Measurements from ENCODE around the gene PPARGC1A. TPM values are rescaled to one million over a fixed set of nuclear protein-coding genes. Genes with fewer than 3 reads are reported as not detected.

The PPARGC1A gene
- total and polyA plus RNA-seq, 2 donors (not counting 3 experiments of a cell fraction or from before 2014, with no cell fraction given): not detected

DNA sequence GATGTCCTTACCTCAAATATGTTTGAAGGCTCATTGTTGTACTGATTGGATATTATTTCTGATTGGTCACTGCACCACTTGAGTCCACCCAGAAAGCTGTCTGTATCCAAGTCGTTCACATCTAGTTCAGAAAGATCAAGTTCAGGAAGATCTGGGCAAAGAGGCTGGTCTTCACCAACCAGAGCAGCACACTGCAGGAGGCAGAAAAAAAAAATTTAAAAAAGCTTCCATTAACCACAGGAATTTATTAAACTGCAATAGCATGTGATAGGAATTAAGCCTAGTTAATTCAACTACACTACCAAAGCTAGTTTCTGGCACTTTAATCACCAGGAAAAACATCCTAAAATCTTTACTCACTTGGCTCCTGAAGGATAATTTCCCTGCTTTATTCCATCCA lies 5.1 kb downstream of the PPARGC1A start:
- intact Hi-C loops (cut with micrococcal nuclease): no loop called here
- no peaks in the 10 kb centered on the region for H3K36me3 ChIP-seq (ENCODE audit: control insufficient read depth in 2 of 2, extremely low read depth in 1 of 2, insufficient read depth in 2 of 2, low read length in 2 of 2)
- CTCF ChIA-PET: no interaction called here
- no peak for FAIRE-seq
- no peak overlapping the region for H3K4me2 ChIP-seq (ENCODE audit: insufficient read depth, low read length)
- H2AFZ ChIP-seq (ENCODE audit: low read depth, low read length): no peak overlapping the region
- POLR2A ChIA-PET: no interaction called here
- no peaks in the 10 kb centered on the region for H4K20me1 ChIP-seq (replicated peaks; ENCODE audit: control insufficient read depth, extremely low read depth, insufficient read depth, low read length)
- dilution Hi-C loops (cut with MboI; ENCODE audit: extremely low pct_ligation_motif_present, low sequenced_read_pairs): no loop called here
- H3K27ac ChIP-seq (ENCODE audit: insufficient read depth, low read depth, low read length): no peak overlapping the region
- H3K27me3 ChIP-seq (ENCODE audit: control insufficient read depth in 2 of 2, insufficient read depth in 2 of 2, low read length in 2 of 2): no peaks in the 10 kb centered on the region
- H3K79me2 ChIP-seq (ENCODE audit: control insufficient read depth, insufficient read depth, low read length): no peaks in the 10 kb centered on the region
- H3K9ac ChIP-seq (replicated peaks; ENCODE audit: extremely low read depth, insufficient read depth, low read length): no peak overlapping the region
- H3K4me1 ChIP-seq (ENCODE audit: control insufficient read depth, extremely low read depth, insufficient read depth, low read length): no peaks in the 10 kb centered on the region
- DNase-seq (ENCODE audit: low read depth, low spot score): no peak
- no peaks in the 10 kb centered on the region for H3K9me3 ChIP-seq (replicated peaks; ENCODE audit: control insufficient read depth, insufficient read depth, low read length)
- H3K9me1 ChIP-seq (replicated peaks; ENCODE audit: control insufficient read depth, extremely low read depth, insufficient read depth, low read length): no peaks in the 10 kb centered on the region
- TF ChIP-seq JUN (IDR thresholded peaks at IDR 0.05; ENCODE audit: borderline replicate concordance, insufficient read depth, insufficient read length, low read depth) (no peak), MYC (IDR thresholded peaks at IDR 0.05; ENCODE audit: low read depth, low read length) (no peak), POLR2AphosphoS5 (IDR thresholded peaks at IDR 0.05; ENCODE audit: insufficient read depth, low read depth, low read length) (no peak), EZH2 (IDR thresholded peaks at IDR 0.05; ENCODE audit: borderline replicate concordance, low read depth, low read length, severe bottlenecking) (no peak), FOS (IDR thresholded peaks at IDR 0.05; ENCODE audit: borderline replicate concordance, insufficient read depth, low read length) (no peak), GATA2 (IDR thresholded peaks at IDR 0.05; ENCODE audit: insufficient read depth, insufficient read length, low read depth, low read length) (no peak), POLR2A (IDR thresholded peaks at IDR 0.05; ENCODE audit: low read depth, low read length) (no peak)
- TF ChIP-seq, protein P1, sequence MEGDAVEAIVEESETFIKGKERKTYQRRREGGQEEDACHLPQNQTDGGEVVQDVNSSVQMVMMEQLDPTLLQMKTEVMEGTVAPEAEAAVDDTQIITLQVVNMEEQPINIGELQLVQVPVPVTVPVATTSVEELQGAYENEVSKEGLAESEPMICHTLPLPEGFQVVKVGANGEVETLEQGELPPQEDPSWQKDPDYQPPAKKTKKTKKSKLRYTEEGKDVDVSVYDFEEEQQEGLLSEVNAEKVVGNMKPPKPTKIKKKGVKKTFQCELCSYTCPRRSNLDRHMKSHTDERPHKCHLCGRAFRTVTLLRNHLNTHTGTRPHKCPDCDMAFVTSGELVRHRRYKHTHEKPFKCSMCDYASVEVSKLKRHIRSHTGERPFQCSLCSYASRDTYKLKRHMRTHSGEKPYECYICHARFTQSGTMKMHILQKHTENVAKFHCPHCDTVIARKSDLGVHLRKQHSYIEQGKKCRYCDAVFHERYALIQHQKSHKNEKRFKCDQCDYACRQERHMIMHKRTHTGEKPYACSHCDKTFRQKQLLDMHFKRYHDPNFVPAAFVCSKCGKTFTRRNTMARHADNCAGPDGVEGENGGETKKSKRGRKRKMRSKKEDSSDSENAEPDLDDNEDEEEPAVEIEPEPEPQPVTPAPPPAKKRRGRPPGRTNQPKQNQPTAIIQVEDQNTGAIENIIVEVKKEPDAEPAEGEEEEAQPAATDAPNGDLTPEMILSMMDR (IDR thresholded peaks at IDR 0.05; ENCODE audit: extremely low read depth in 1 of 2, insufficient read depth in 1 of 2, low read depth in 1 of 2, low read length in 2 of 2): no peak
- TF ChIP-seq, protein P2, sequence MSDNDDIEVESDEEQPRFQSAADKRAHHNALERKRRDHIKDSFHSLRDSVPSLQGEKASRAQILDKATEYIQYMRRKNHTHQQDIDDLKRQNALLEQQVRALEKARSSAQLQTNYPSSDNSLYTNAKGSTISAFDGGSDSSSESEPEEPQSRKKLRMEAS (IDR thresholded peaks at IDR 0.05; ENCODE audit: insufficient read depth, insufficient read length): no peak
- no peak overlapping the region for H3K4me3 ChIP-seq (replicated peaks in 1 of 3; ENCODE audit: insufficient read depth in 1 of 3, low read depth in 1 of 3, low read length in 3 of 3)
- no TSS peak for BruUV-seq (replicated peaks)
